Spleen (tissue), 11 donors: Measurements from ENCODE around the gene DNAJC27. TPM values are rescaled to one million over a fixed set of nuclear protein-coding genes. Genes with fewer than 3 reads are reported as not detected.

ENCODE experiments used
- DNase-seq: peaks from one replicate; pipeline ENCODE4 v3.0.0-alpha.2; 2020
- H3K27ac ChIP-seq, 8 donors: fragments of 200-600 bp; sonication (generic) in 7 of 8; 1 replicate in 4 of 8; 2 replicates in 4 of 8; pipeline versions ENCODE4 v1.5.0 to v1.8.0; 2016 to 2021; ENCODE audit warnings: inconsistent platforms in 4 of 8, mild to moderate bottlenecking in 4 of 8, moderate library complexity in 1 of 8
- H3K27me3 ChIP-seq, 7 donors: fragments of 200-600 bp; sonication (generic) in 6 of 7; replicated peaks in 1 of 7; 1 replicate in 4 of 7; 2 replicates in 3 of 7; pipeline versions ENCODE4 v1.5.0 to v1.8.0; 2016 to 2021; ENCODE audit warnings: inconsistent platforms in 3 of 7, mild to moderate bottlenecking in 1 of 7
- H3K36me3 ChIP-seq, 6 donors: fragments of 200-600 bp; sonication (generic) in 5 of 6; 1 replicate in 4 of 6; 2 replicates in 2 of 6; pipeline versions ENCODE4 v1.5.0 to v1.8.0; 2016 to 2021; ENCODE audit warnings: inconsistent platforms in 2 of 6
- H3K4me1 ChIP-seq, 6 donors: fragments of 200-600 bp; sonication (generic) in 5 of 6; 1 replicate in 3 of 6; 2 replicates in 3 of 6; pipeline versions ENCODE4 v1.5.0 to v1.8.0; 2016 to 2021; ENCODE audit warnings: inconsistent platforms in 3 of 6
- H3K4me3 ChIP-seq, 8 donors: fragments of 200-600 bp; sonication (generic) in 7 of 8; 1 replicate in 4 of 8; 2 replicates in 4 of 8; pipeline versions ENCODE4 v1.5.0 to v1.8.0; 2016 to 2021; ENCODE audit warnings: inconsistent platforms in 4 of 8, mild to moderate bottlenecking in 4 of 8, moderate library complexity in 2 of 8
- H3K9me3 ChIP-seq, 8 donors: fragments of 200-600 bp; sonication (generic) in 7 of 8; 1 replicate in 4 of 8; 2 replicates in 4 of 8; pipeline versions ENCODE4 v1.5.0 to v1.8.0; 2016 to 2021; ENCODE audit warnings: inconsistent platforms in 4 of 8
- CTCF ChIP-seq, 11 experiments: fragments of 200-600 bp in 7 of 11; fragments of 450-650 bp in 4 of 11; sonication (generic) in 4 of 11; IDR thresholded peaks in 8 of 11; conservative IDR thresholded peaks in 3 of 11; 1 replicate in 7 of 11; 2 replicates in 4 of 11; pipeline versions ENCODE4 v1.4.0 to v1.8.0; 2016 to 2021; ENCODE audit warnings: antibody characterized with exemption in 11 of 11, inconsistent platforms in 4 of 11, mild to moderate bottlenecking in 1 of 11
- POLR2A ChIP-seq, 3 donors: fragments of 450-650 bp; IDR thresholded peaks; one replicate each; pipeline ENCODE4 v1.5.1; 2017; ENCODE audit warnings: antibody characterized with exemption in 3 of 3, mild to moderate bottlenecking in 1 of 3
- POLR2AphosphoS5 ChIP-seq, 3 donors: sonication (generic); formaldehyde crosslinking; IDR thresholded peaks; one replicate each; pipeline ENCODE4 v1.5.1; 2017; ENCODE audit warnings: antibody characterized with exemption in 3 of 3
- WGBS, 5 donors: extraction: QIAGEN DNeasy Blood & Tissue Kit in 3 of 5; methylation state at CpG; one replicate each; pipeline versions ENCODE4 v1.1.5 to v1.1.7; 2013 to 2018; 5-methylcytosine and 5-hydroxymethylcytosine counted together
- intact Hi-C: fragments of 100-400 bp; cut with DNase I; formaldehyde crosslinking; loops from one replicate; pipeline ENCODE4 v1.15.0; 2023; ENCODE audit warnings: low total_unique reads
- polyA plus RNA-seq, 3 donors: library from polyadenylated mRNA; stranded (reverse); fragments of 200-250 nt; gene quantifications; one replicate each; pipeline ENCODE4 v1.2.1, GENCODE V29; 2013
- total RNA-seq, 7 donors: library from RNA; depleted of rRNA in 3 of 7; stranded (reverse); fragments of >200 nt in 3 of 7; fragmentation: NEBNext Ultra II Directional in 4 of 7; extraction: Animal tissue kit (Norgen Biotek cat#: 25700) in 4 of 7; gene quantifications; one replicate each; pipeline versions ENCODE4 v1.1.0 to v1.2.1, GENCODE V29; 2016 to 2021
- donor health status: healthy with polysubstance abuse.
- donor health status: DM: no; HTN: no; CAD: no; lungs with moderate emphysema.
- donor health status: DM: no; HTN: no; CAD: no.
- donor health status: Bipolar disorder and iron deficiency.
- donor health status: healthy.
- donor health status: DM: no; HTN: no; CAD: no.
- donor health status: DM: yes; HTN: yes; CAD: no.

Gene DNAJC27
- total and polyA plus RNA-seq, 10 donors, result 1.7 to 10.5 (median 6.9) TPM

GRCh38 chr2:24985511-24985910 is 13.8 kb upstream of the DNAJC27 start:
- TF ChIP-seq CTCF (IDR thresholded peaks at IDR 0.05 in 8 of 11, conservative IDR thresholded peaks at IDR 0.05 in 3 of 11) (no peak), POLR2AphosphoS5 (IDR thresholded peaks at IDR 0.05) (no peak)
- H3K36me3 ChIP-seq, result no peaks in the 10 kb centered on the region
- 86 to 91% (median 88%) methylated on average over 8 of the region's 8 CpGs for WGBS, 5 donors
- intact Hi-C loops, result loop anchor here (10.0 kb wide), 1 partner anchor 49 kb away; no protein-coding TSS in a partner anchor
- DNase-seq, result no peak
- no peaks in the 10 kb centered on the region for H3K9me3 ChIP-seq
- H3K4me3 ChIP-seq, result no peak overlapping the region
- H3K27ac ChIP-seq, result no peak overlapping the region
- H3K27me3 ChIP-seq, result no peaks in the 10 kb centered on the region
- peaks cover 0 to 13% (median 0%) of the 10 kb centered on the region in 6 donors for H3K4me1 ChIP-seq

- Histone ChIP-seq H3K27me3 (no peaks in the 10 kb centered on the region), H3K9me3 (no peaks in the 10 kb centered on the region), H3K4me3 (no peak overlapping the region), H3K27ac (no peak overlapping the region), H3K4me1 (peaks cover 0 to 13% (median 0%) of the 10 kb centered on the region in 6 donors), H3K36me3 (peaks cover 0 to under 1% (median 0%) of the 10 kb centered on the region in 6 donors)
- intact Hi-C loops, result loop anchor here (10.0 kb wide), 1 partner anchor 50 kb away; no protein-coding TSS in a partner anchor
- no peak for DNase-seq
- WGBS, 5 donors, result 24 to 32% (median 26%) methylated on average over 6 to 8 of the region's 8 CpGs
- no peak for TF ChIP-seq POLR2AphosphoS5 (IDR thresholded peaks at IDR 0.05)
- no peak for TF ChIP-seq CTCF (IDR thresholded peaks at IDR 0.05 in 8 of 11, conservative IDR thresholded peaks at IDR 0.05 in 3 of 11)
- TF ChIP-seq POLR2A (IDR thresholded peaks at IDR 0.05), result no peak
Observed at GRCh38 chr2:24984912-24985311, 13.2 kb upstream of the DNAJC27 start.

- H3K36me3 ChIP-seq, result peaks cover 0 to 11% (median 0%) of the 10 kb centered on the region in 6 donors
- H3K27me3 ChIP-seq, result no peaks in the 10 kb centered on the region
- peaks cover 0 to 13% (median 0%) of the 10 kb centered on the region in 6 donors for H3K4me1 ChIP-seq
- WGBS, 5 donors, result 64 to 79% (median 70%) methylated on average over 3 of the region's 3 CpGs
- DNase-seq, result no peak
- no peak overlapping the region for H3K4me3 ChIP-seq
- H3K27ac ChIP-seq, result no peak overlapping the region
- intact Hi-C loops, result loop anchor here (10.0 kb wide), 1 partner anchor 53 kb away; no protein-coding TSS in a partner anchor
- no peaks in the 10 kb centered on the region for H3K9me3 ChIP-seq
- TF ChIP-seq POLR2A (IDR thresholded peaks at IDR 0.05), result no peak
- no peak for TF ChIP-seq CTCF (IDR thresholded peaks at IDR 0.05 in 8 of 11, conservative IDR thresholded peaks at IDR 0.05 in 3 of 11)
- TF ChIP-seq POLR2AphosphoS5 (IDR thresholded peaks at IDR 0.05), result no peak
Observed at GRCh38 chr2:24981411-24982136, 9.8 kb upstream of the DNAJC27 start.

- Histone ChIP-seq H3K27ac (no peak overlapping the region), H3K4me3 (no peak overlapping the region), H3K4me1 (peaks cover 0 to 21% (median 5%) of the 10 kb centered on the region in 6 donors), H3K9me3 (no peaks in the 10 kb centered on the region), H3K27me3 (no peaks in the 10 kb centered on the region), H3K36me3 (peaks cover 0 to 11% (median 0%) of the 10 kb centered on the region in 6 donors)
- TF ChIP-seq POLR2AphosphoS5 (IDR thresholded peaks at IDR 0.05), result no peak
- no peak for TF ChIP-seq CTCF (IDR thresholded peaks at IDR 0.05 in 8 of 11, conservative IDR thresholded peaks at IDR 0.05 in 3 of 11)
- TF ChIP-seq POLR2A (IDR thresholded peaks at IDR 0.05), result no peak
- WGBS, 5 donors, result 52 to 81% (median 63%) methylated on average over 1 of the region's 1 CpG
- intact Hi-C loops, result loop anchor here (5.0 kb wide), 1 partner anchor 149 kb away; no protein-coding TSS in a partner anchor
- DNase-seq, result no peak
Observed at GRCh38 chr2:24978661-24979060, 6.9 kb upstream of the DNAJC27 start.
